Activated T-cell treated with anti-CD3 and anti-CD28 coated beads, Interleukin-2, amount 50 U/mL, for 72 hours (primary cell): ENCODE measurements around the gene CELF6. TPM values are rescaled to one million over a fixed set of nuclear protein-coding genes. Genes with fewer than 3 reads are reported as not detected.
A peak's percentile ranks its signal among the peaks of the same experiment; 100 is the strongest.

Experiments
- ATAC-seq, 2 donors: fragments of 150-1000 bp; cut with Tn5 transposase; replicated peaks in 1 of 2; 2 replicates each; pipeline ENCODE4 v1.10.0; 2021; ENCODE audit warnings: moderate library complexity in 2 of 2, mild to moderate bottlenecking in 1 of 2
- DNase-seq, 2 donors: peaks; one replicate each; pipeline ENCODE4 v3.0.0; 2021 to 2022; ENCODE audit warnings: mixed read lengths in 1 of 2
- H3K27ac Mint-ChIP-seq: one replicate; pipeline ENCODE4 v1.8.0; 2022; ENCODE audit warnings: mild to moderate bottlenecking, moderate library complexity, mixed read lengths
- H3K27me3 Mint-ChIP-seq: one replicate; pipeline ENCODE4 v1.8.0; 2022; ENCODE audit warnings: low read depth, mixed read lengths
- H3K36me3 Mint-ChIP-seq, 2 donors: one replicate each; pipeline ENCODE4 v1.8.0; 2022; ENCODE audit warnings: mixed read lengths in 2 of 2, mild to moderate bottlenecking in 1 of 2; ENCODE audit not compliant: insufficient read depth in 2 of 2
- H3K4me1 Mint-ChIP-seq: one replicate; pipeline ENCODE4 v1.8.0; 2022; ENCODE audit warnings: low read depth, mixed read lengths
- H3K4me3 Mint-ChIP-seq, 2 donors: one replicate each; pipeline ENCODE4 v1.8.0; 2022; ENCODE audit warnings: mild to moderate bottlenecking in 2 of 2, mixed read lengths in 2 of 2, moderate library complexity in 2 of 2
- H3K9me3 Mint-ChIP-seq, 2 donors: one replicate each; pipeline ENCODE4 v1.8.0; 2022; ENCODE audit warnings: mixed read lengths in 2 of 2
- total RNA-seq, 2 donors: library from RNA; stranded (reverse); gene quantifications; one replicate each; pipeline ENCODE4 v1.2.3, GENCODE V29; 2022

CELF6 gene
- total RNA-seq, 2 donors from 2014 or later: 0.58 to 0.65 TPM

- Mint-ChIP-seq H3K9me3 (no peaks in the 10 kb centered on the region), H3K36me3 (no peaks in the 10 kb centered on the region), H3K4me1 (no peaks in the 10 kb centered on the region), H3K27ac (no peak overlapping the region), H3K27me3 (no peaks in the 10 kb centered on the region), H3K4me3 (no peak overlapping the region)
- peak; percentile 59 to 61 for DNase-seq
- peak; percentile 78 to 88 for ATAC-seq
These were observed 7.1 kb downstream of the CELF6 start for GRCh38 chr15:72312605-72313447.

DNA sequence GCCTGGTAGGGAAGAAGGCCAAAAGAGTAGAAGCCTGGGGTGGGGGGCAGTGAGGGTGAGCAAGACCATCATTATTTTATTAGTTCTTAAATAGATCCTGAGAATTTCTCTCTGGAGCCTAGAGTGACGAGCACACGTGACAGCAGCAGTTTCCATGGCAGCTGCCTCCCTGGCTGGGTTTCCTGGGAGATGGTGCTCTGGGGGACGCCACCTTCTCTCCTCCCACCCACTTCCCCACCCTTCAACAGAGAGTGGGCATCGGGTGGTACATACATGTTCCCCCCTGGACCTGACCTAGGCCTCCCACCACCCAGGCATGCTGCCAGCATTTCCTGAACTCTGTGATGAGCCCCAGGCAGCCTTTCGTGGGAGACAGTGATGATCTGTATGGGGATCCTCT, 12.9 kb downstream of the CELF6 start:
- no peaks in the 10 kb centered on the region for H3K9me3 Mint-ChIP-seq
- no peak overlapping the region for H3K4me3 Mint-ChIP-seq
- peaks cover 12% of the 10 kb centered on the region for H3K4me1 Mint-ChIP-seq
- H3K36me3 Mint-ChIP-seq: no peaks in the 10 kb centered on the region
- no peak for ATAC-seq
- H3K27me3 Mint-ChIP-seq: peaks cover 6% of the 10 kb centered on the region
- no peak overlapping the region for H3K27ac Mint-ChIP-seq
- no peak for DNase-seq

DNA sequence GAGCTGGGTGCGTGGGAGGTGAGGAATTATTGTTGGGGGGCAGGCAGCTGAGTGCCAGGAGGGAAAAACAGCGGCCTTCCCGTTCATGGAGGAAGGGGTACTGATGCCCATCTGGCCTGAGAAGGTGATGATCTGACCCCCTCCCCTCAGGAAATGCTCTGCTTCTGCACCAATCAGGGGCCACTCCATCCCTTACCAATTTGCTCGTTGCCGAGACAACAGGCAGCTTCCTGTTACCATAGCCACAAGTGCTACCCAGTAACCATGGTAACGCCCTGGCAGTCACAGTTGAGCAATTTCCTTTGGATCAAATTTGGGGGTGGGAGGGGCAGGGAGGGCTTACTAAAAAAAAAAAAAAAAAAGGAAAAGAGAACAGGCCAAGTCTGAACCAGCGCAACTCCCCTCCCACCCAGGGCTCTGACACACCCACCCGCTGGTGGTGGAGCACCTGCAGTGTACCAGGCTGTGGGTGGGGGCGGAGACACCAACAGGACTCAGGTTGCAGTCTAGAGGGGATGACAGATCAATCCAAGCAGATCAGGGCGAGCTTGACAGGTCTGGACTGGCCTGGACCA, 13.7 kb downstream of the CELF6 start:
- no peak overlapping the region for H3K4me3 Mint-ChIP-seq
- peak in 1 of 2 donors; percentile 15 for DNase-seq
- peaks cover 6% of the 10 kb centered on the region for H3K27me3 Mint-ChIP-seq
- ATAC-seq: peak; percentile 39 to 61
- H3K27ac Mint-ChIP-seq: no peak overlapping the region
- H3K9me3 Mint-ChIP-seq: no peaks in the 10 kb centered on the region
- no peaks in the 10 kb centered on the region for H3K36me3 Mint-ChIP-seq
- peaks cover 12% of the 10 kb centered on the region for H3K4me1 Mint-ChIP-seq

GRCh38 chr15:72304596-72304995, 15.4 kb downstream of the CELF6 start:
- no peak overlapping the region for H3K27ac Mint-ChIP-seq
- no peak overlapping the region for H3K4me3 Mint-ChIP-seq
- no peaks in the 10 kb centered on the region for H3K9me3 Mint-ChIP-seq
- ATAC-seq (no peak), DNase-seq (no peak)
- H3K27me3 Mint-ChIP-seq: peaks cover 6% of the 10 kb centered on the region
- no peaks in the 10 kb centered on the region for H3K36me3 Mint-ChIP-seq
- H3K4me1 Mint-ChIP-seq: peaks cover 12% of the 10 kb centered on the region

DNA sequence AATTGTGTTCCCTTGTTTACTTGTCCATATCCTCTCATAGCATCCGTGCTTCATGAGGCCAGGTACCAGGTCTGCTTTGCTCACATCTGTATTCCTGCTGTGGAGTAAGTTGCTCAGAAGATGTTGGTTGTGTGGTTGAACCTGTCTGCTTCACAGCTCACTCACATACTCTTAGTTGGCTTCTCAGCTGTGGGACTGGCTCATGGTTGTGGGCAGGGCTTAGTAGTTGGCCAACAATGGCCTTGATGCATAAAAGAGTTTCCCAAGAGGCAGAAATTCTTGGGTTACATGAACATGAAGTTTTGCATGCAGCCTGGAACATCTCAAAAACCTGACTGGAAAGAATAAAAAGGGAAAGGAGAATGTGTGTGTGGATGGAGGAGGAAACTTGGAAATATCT, 17.0 kb downstream of the CELF6 start:
- ATAC-seq (no peak), DNase-seq (no peak)
- peaks cover 6% of the 10 kb centered on the region for H3K27me3 Mint-ChIP-seq
- no peak overlapping the region for H3K27ac Mint-ChIP-seq
- no peaks in the 10 kb centered on the region for H3K36me3 Mint-ChIP-seq
- H3K4me3 Mint-ChIP-seq: no peak overlapping the region
- H3K9me3 Mint-ChIP-seq: no peaks in the 10 kb centered on the region
- peaks cover 12% of the 10 kb centered on the region for H3K4me1 Mint-ChIP-seq

GRCh38 chr15:72289597-72290325, 30.2 kb downstream of the CELF6 start:
- DNase-seq: no peak
- Mint-ChIP-seq H3K4me1 (peaks cover 2% of the 10 kb centered on the region), H3K27me3 (no peaks in the 10 kb centered on the region), H3K36me3 (no peaks in the 10 kb centered on the region), H3K27ac (no peak overlapping the region), H3K4me3 (no peak overlapping the region), H3K9me3 (no peaks in the 10 kb centered on the region)
- ATAC-seq: no peak

- no peak for DNase-seq
- no peaks in the 10 kb centered on the region for H3K36me3 Mint-ChIP-seq
- no peak overlapping the region for H3K27ac Mint-ChIP-seq
- H3K9me3 Mint-ChIP-seq: no peaks in the 10 kb centered on the region
- H3K4me1 Mint-ChIP-seq: peaks cover 6% of the 10 kb centered on the region
- H3K4me3 Mint-ChIP-seq: no peak overlapping the region
- no peak for ATAC-seq
- no peaks in the 10 kb centered on the region for H3K27me3 Mint-ChIP-seq
These were observed 31.0 kb downstream of the CELF6 start for GRCh38 chr15:72288796-72289596.

- H3K9me3 Mint-ChIP-seq: no peaks in the 10 kb centered on the region
- no peaks in the 10 kb centered on the region for H3K36me3 Mint-ChIP-seq
- ATAC-seq (peak; percentile 60), DNase-seq (peak; percentile 41 to 49)
- peaks cover 6% of the 10 kb centered on the region for H3K4me1 Mint-ChIP-seq
- H3K27me3 Mint-ChIP-seq: no peaks in the 10 kb centered on the region
- no peak overlapping the region for H3K27ac Mint-ChIP-seq
- no peak overlapping the region for H3K4me3 Mint-ChIP-seq
These were observed 33.9 kb downstream of the CELF6 start for GRCh38 chr15:72285927-72286516.

DNA sequence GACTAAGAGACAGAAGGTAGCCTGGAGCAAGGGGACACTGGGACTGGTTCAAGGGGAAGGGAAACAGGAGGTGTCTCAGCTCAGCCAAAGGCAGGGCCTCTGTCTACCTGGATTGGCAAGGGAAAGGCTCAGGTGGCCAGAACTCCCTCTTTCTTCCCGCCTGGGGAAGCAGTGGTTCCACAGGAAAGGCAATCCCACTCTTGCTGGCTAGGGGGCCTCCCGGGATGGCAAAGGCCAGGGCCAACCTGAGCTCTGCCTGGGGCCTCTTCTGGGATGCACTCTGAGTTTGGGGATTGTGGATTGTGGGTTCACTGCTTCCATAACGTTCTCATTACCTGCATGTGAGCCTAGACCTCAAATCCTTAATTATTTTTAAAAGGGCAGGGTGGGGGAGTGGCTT, 34.6 kb downstream of the CELF6 start:
- DNase-seq: no peak
- H3K9me3 Mint-ChIP-seq: no peaks in the 10 kb centered on the region
- no peak overlapping the region for H3K27ac Mint-ChIP-seq
- no peak overlapping the region for H3K4me3 Mint-ChIP-seq
- no peak for ATAC-seq
- peaks cover 6% of the 10 kb centered on the region for H3K4me1 Mint-ChIP-seq
- H3K36me3 Mint-ChIP-seq: no peaks in the 10 kb centered on the region
- H3K27me3 Mint-ChIP-seq: no peaks in the 10 kb centered on the region

DNA sequence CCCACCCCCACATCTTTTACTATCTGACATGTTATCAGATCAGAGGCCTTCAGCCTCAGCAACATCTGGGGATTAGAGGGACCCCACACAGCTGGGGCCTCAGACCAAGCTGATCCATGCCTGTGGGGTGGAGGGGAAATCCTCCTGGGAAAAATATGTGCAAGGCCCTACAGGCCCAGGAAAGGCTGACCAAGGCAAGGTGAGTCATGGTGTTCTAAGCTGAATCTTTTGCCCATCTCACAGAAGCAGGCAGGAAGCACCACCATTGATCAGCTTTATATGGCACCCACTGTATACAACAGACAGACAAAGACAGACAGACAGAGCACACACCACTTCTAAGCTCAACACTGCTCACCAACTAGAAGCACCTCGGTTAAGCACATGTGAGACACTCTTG, 35.2 kb downstream of the CELF6 start:
- peaks cover 6% of the 10 kb centered on the region for H3K4me1 Mint-ChIP-seq
- DNase-seq (no peak), ATAC-seq (no peak)
- no peak overlapping the region for H3K4me3 Mint-ChIP-seq
- H3K27me3 Mint-ChIP-seq: no peaks in the 10 kb centered on the region
- no peaks in the 10 kb centered on the region for H3K36me3 Mint-ChIP-seq
- H3K9me3 Mint-ChIP-seq: no peaks in the 10 kb centered on the region
- H3K27ac Mint-ChIP-seq: no peak overlapping the region

- no peaks in the 10 kb centered on the region for H3K36me3 Mint-ChIP-seq
- DNase-seq (no peak), ATAC-seq (no peak)
- H3K4me3 Mint-ChIP-seq: no peak overlapping the region
- no peaks in the 10 kb centered on the region for H3K9me3 Mint-ChIP-seq
- no peak overlapping the region for H3K27ac Mint-ChIP-seq
- H3K4me1 Mint-ChIP-seq: peaks cover 6% of the 10 kb centered on the region
- no peaks in the 10 kb centered on the region for H3K27me3 Mint-ChIP-seq
These were observed 38.2 kb downstream of the CELF6 start for GRCh38 chr15:72281713-72282112.

- no peaks in the 10 kb centered on the region for H3K27me3 Mint-ChIP-seq
- ATAC-seq (no peak), DNase-seq (no peak)
- no peak overlapping the region for H3K4me3 Mint-ChIP-seq
- no peaks in the 10 kb centered on the region for H3K9me3 Mint-ChIP-seq
- no peaks in the 10 kb centered on the region for H3K36me3 Mint-ChIP-seq
- H3K27ac Mint-ChIP-seq: no peak overlapping the region
- H3K4me1 Mint-ChIP-seq: peaks cover 6% of the 10 kb centered on the region
These were observed 39.2 kb downstream of the CELF6 start for GRCh38 chr15:72280751-72281150.
